ENCODE data around the gene KCNAB1.
A peak's percentile ranks its signal among the peaks of the same experiment; 100 is the strongest.
"Not testable (repeated sequence)": the region's sequence is repeated elsewhere in the genome, so short reads cannot be mapped to it uniquely, and the experiment has no call there.

The KCNAB1 gene

DNA sequence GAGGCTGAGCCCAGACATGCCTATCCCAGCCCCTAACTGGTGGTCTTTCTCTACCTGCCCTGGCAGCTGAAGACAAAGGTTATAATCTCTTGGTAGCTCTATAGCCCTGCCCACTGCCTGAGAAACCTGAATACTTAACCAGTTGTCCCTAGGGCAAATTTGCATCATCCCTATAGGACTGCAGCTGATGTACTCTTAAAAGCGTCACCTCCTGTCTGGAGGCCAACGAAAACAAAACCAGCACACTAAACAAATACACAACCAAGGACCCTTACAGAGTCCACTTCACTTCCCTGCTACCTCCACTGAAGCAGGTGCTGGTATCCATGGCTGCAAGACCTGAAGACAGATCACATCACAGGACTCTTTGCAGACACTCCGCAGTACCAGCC, 98.0 kb downstream of the KCNAB1 start (continued):
- TF ChIP-seq, protein P1, sequence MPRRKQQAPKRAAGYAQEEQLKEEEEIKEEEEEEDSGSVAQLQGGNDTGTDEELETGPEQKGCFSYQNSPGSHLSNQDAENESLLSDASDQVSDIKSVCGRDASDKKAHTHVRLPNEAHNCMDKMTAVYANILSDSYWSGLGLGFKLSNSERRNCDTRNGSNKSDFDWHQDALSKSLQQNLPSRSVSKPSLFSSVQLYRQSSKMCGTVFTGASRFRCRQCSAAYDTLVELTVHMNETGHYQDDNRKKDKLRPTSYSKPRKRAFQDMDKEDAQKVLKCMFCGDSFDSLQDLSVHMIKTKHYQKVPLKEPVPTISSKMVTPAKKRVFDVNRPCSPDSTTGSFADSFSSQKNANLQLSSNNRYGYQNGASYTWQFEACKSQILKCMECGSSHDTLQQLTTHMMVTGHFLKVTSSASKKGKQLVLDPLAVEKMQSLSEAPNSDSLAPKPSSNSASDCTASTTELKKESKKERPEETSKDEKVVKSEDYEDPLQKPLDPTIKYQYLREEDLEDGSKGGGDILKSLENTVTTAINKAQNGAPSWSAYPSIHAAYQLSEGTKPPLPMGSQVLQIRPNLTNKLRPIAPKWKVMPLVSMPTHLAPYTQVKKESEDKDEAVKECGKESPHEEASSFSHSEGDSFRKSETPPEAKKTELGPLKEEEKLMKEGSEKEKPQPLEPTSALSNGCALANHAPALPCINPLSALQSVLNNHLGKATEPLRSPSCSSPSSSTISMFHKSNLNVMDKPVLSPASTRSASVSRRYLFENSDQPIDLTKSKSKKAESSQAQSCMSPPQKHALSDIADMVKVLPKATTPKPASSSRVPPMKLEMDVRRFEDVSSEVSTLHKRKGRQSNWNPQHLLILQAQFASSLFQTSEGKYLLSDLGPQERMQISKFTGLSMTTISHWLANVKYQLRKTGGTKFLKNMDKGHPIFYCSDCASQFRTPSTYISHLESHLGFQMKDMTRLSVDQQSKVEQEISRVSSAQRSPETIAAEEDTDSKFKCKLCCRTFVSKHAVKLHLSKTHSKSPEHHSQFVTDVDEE (CRISPR knock-in tag; IDR thresholded peaks at IDR 0.05): no peak
- TF ChIP-seq GLIS3 (CRISPR knock-in tag; IDR thresholded peaks at IDR 0.05) (no peak), ZNF8 (CRISPR knock-in tag; IDR thresholded peaks at IDR 0.05) (no peak)

DNA sequence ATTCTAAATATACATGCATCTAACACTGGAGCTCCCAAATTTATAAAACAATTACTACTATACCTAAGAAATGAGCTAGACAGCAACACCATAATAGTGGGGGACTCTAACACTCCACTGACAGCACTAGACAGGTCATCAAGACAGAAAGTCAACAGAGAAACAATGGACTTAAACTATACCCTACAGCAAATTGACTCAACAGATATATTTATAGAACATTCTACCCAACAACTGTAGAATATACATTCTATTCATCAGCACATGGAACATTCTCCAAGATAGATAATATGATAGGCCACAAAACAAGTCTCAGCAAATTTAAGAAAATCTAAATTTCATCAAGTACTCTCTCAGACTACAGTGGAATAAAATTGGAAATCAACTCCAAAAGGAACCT, 102.0 kb downstream of the KCNAB1 start:
- not testable (repeated sequence) for ATAC-seq

DNA sequence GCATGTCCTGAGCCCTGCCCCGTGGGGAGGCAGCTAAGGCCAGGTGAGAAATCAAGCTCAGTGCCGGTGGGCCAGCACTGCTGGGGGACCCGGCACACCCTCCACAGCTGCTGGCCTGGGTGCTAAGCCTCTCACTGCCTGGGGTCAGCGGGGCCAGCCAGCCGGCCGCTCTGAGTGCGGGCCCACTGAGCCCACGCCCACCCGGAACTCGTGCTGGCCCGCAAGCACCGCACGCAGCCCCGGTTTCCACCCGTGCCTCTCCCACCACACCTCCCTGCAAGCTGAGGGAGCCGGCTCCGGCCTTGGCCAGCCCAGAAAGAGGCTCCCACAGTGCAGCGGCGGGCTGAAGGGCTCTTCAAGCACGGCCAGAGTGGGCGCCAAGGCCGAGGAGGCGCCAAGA, 103.7 kb downstream of the KCNAB1 start:
- not testable (repeated sequence) for ATAC-seq

DNA sequence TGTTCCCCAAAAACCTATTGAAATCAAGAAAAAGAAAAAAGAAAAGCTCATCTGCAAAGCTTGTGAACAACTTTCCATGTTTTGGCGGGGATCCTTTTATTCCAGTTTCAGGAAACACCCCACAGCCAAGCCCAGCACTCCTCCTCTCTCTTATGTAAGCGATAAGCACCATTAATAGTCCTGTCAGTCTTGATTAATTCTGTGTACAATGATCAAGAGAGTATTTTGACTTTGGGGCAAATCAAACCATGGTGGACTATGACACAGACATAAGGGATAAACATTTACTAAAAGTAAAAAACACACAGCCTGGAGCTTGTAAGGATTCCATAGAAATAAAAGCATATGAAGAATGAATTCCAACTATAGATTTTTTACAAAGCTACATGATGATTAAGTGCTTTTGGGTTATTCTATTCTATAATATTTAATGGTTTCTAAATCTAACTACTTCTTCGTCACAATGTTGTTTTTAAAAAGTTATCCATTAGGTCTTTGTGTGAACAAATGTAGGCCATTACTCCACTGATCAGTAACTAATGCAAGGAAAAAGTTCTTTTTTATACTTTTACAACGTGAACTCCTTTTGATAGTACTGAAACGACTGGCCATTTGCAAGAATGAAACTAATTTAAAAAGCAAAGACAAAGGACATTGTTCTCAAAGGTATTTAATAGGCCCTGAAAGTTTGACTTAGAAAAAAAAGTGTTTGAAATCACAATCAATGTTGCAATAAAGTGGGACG, 106.5 kb downstream of the KCNAB1 start:
- TF ChIP-seq, protein P2, sequence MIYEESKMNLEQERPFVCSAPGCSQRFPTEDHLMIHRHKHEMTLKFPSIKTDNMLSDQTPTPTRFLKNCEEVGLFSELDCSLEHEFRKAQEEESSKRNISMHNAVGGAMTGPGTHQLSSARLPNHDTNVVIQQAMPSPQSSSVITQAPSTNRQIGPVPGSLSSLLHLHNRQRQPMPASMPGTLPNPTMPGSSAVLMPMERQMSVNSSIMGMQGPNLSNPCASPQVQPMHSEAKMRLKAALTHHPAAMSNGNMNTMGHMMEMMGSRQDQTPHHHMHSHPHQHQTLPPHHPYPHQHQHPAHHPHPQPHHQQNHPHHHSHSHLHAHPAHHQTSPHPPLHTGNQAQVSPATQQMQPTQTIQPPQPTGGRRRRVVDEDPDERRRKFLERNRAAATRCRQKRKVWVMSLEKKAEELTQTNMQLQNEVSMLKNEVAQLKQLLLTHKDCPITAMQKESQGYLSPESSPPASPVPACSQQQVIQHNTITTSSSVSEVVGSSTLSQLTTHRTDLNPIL (CRISPR knock-in tag; IDR thresholded peaks at IDR 0.05; ENCODE audit: low read depth): no peak
- no peak for TF ChIP-seq ZFP3 (CRISPR knock-in tag; IDR thresholded peaks at IDR 0.05)
- TF ChIP-seq GLIS3 (CRISPR knock-in tag; IDR thresholded peaks at IDR 0.05): no peak
- TF ChIP-seq ARNTL (CRISPR knock-in tag; IDR thresholded peaks at IDR 0.05; ENCODE audit: borderline replicate concordance, low read depth): no peak
- TF ChIP-seq, protein P3, sequence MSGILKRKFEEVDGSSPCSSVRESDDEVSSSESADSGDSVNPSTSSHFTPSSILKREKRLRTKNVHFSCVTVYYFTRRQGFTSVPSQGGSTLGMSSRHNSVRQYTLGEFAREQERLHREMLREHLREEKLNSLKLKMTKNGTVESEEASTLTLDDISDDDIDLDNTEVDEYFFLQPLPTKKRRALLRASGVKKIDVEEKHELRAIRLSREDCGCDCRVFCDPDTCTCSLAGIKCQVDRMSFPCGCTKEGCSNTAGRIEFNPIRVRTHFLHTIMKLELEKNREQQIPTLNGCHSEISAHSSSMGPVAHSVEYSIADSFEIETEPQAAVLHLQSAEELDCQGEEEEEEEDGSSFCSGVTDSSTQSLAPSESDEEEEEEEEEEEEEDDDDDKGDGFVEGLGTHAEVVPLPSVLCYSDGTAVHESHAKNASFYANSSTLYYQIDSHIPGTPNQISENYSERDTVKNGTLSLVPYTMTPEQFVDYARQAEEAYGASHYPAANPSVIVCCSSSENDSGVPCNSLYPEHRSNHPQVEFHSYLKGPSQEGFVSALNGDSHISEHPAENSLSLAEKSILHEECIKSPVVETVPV (CRISPR knock-in tag; IDR thresholded peaks at IDR 0.05): no peak
- TF ChIP-seq ISL1 (CRISPR knock-in tag; IDR thresholded peaks at IDR 0.05): no peak
- no peak for TF ChIP-seq ZFP30 (CRISPR knock-in tag; IDR thresholded peaks at IDR 0.05)
- no peak for TF ChIP-seq BACH2 (CRISPR knock-in tag; IDR thresholded peaks at IDR 0.05; ENCODE audit: borderline replicate concordance)

DNA sequence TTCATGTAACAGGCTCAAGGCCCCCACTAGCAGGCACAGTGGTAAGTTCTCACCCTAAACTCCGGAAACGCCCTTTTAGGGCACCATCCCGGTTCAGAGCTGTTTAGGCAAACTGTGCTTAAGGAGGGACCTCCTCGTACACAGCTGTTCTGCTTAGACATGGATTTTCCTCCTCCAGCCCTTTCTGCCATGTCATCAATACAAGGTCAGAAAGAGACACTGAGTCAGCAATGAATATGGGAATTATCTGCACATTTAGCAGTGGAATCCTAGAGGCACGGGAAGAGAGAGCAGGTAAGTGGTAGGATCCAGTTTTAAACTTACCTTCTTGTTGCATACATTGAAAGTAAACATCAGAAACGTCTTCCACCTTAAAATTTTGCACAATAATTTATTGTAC, 107.3 kb downstream of the KCNAB1 start:
- no peak for ATAC-seq
- TF ChIP-seq ZNF70 (CRISPR knock-in tag; IDR thresholded peaks at IDR 0.05): no peak

More for the DNA sequence above, 106.5 kb downstream of the KCNAB1 start:
- no peak for ATAC-seq

DNA sequence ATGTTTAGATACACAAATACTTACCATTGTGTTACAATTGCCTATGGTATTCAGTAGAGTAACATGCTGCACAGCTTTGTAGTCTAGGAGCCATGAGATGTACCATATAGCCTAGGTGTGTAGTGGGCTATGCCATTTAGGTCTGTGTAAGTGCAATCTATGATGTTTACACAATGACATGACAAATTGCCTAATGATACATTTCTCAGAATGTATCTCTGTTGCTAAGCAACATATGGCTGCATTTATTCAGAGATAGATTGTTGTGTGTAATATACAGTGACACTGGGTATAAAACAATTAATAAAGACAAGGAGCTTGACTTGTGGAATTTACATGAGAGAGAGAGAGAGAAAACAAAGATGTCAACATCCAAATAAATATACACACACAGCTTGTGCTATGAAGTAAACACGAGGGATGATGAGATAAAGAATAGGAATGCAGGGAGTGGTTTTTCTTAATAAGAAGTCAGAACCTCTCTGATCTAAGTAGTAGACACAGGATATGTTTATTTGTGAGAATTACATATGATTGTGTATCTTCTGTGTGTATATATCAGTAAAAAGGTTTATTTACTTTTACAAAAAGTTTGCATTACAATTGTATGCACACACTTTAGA, 110.0 kb downstream of the KCNAB1 start:
- TF ChIP-seq OSR1 (CRISPR knock-in tag; IDR thresholded peaks at IDR 0.05): no peak
- TF ChIP-seq ZNF565 (CRISPR knock-in tag; conservative IDR thresholded peaks at IDR 0.05; ENCODE audit: low read depth): no peak
- no peak for TF ChIP-seq PPARA (CRISPR knock-in tag; IDR thresholded peaks at IDR 0.05; ENCODE audit: borderline replicate concordance)
- TF ChIP-seq ESRRG (CRISPR knock-in tag; IDR thresholded peaks at IDR 0.05): no peak
- TF ChIP-seq, protein P3 (CRISPR knock-in tag; IDR thresholded peaks at IDR 0.05): no peak
- TF ChIP-seq SNAI2 (CRISPR knock-in tag; IDR thresholded peaks at IDR 0.05): no peak
- TF ChIP-seq ZFP30 (CRISPR knock-in tag; IDR thresholded peaks at IDR 0.05): no peak
- TF ChIP-seq, protein P2 (CRISPR knock-in tag; IDR thresholded peaks at IDR 0.05; ENCODE audit: low read depth): no peak
- TF ChIP-seq ZFP3 (CRISPR knock-in tag; IDR thresholded peaks at IDR 0.05): no peak
- ATAC-seq: peak; percentile 55; the same call in 2 of the 3 replicates

DNA sequence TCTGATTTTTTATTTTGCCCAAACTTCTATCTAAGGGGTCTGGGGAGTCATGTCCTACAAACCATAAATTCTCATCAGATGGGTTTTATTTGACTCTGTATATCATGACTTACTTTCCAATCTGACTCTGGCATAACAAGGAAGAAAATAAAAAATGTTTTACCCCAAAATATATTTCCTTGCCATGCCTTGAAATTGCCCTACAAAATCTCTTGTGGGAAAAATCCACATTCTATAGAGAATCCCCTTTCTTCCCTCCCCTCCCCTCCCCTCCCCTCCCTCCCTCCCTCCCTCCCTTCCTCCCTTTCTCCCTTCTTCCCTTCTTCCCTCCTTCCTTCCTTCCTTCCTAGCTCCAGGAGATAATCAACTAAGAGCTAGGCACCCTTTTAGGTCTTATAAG, 110.8 kb downstream of the KCNAB1 start:
- ATAC-seq: not testable (repeated sequence)
